NCI-H69 (cell line): ENCODE measurements around the gene GRM1.
A peak's percentile ranks its signal among the peaks of the same experiment; 100 is the strongest.

ENCODE experiments used
- DNase-seq: peaks from one replicate; lab custom pipeline; 2025; lab: John Stamatoyannopoulos, UW

Gene GRM1

DNA sequence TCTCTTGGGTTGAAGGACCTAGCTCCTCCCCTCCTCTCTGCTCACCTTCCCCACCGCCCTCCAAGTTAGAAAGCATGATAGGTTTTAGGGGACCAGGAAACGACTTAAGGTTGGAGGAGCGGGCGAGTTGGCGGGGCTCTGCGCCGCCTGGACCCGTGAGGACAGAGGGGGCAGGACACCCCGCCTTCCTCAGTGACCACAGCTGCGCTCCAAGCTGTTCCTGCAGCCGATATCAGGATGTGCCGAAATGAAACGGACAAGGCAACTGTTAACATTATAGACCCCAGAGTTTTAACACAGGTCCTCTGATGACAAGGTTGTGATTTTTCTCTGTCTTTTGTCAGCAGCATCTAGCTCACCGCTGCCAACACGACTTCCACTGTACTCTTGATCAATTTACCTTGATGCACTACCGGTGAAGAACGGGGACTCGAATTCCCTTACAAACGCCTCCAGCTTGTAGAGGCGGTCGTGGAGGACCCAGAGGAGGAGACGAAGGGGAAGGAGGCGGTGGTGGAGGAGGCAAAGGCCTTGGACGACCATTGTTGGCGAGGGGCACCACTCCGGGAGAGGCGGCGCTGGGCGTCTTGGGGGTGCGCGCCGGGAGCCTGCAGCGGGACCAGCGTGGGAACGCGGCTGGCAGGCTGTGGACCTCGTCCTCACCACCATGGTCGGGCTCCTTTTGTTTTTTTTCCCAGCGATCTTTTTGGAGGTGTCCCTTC, at the start of gene GRM1:
TSS of gene GRM1 (plus strand) at position 212 of the 722 bp plus-strand sequence. CDS start at position 668, 456 bp downstream.
- peak; percentile 15 for DNase-seq

DNA sequence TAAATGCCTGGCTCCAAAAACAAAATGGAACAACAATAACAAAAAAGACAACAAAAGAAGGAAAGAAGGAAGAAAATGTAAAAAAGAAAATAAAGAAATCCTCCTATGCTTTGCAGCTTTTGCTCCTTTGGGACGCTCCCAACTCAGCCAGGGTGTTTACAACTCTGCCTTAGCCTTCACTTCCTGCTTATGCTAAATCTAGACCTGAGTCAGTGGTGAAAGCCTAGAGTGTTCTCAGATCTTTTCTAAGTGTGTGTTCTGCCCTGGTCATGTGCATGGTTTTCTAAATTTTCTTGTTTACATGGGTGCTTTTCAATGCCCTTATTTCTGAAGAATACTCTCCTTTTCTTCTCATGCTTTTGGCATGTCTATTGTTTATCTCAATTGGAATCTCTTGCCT, 19.5 kb upstream of the GRM1 start:
- no peak for DNase-seq

DNA sequence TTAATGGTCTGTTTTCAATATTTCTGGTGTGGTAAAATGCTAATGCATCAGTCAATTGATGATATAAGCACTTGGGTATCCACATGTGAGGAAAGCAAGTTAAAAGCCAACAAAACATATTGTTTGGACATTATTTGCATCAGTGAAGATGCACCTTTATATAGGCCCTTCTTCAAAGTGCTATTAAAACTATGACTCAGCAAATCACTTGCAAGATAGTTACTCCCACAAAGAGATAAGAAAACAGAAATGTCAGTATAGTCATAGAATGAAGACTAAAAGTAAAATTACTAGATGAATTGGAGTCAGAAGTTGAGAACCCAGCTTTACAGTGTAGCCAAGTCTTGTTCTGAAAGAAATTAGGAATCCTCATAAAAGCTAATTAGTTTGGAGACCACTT, 14.6 kb upstream of the GRM1 start:
- no peak for DNase-seq

DNA sequence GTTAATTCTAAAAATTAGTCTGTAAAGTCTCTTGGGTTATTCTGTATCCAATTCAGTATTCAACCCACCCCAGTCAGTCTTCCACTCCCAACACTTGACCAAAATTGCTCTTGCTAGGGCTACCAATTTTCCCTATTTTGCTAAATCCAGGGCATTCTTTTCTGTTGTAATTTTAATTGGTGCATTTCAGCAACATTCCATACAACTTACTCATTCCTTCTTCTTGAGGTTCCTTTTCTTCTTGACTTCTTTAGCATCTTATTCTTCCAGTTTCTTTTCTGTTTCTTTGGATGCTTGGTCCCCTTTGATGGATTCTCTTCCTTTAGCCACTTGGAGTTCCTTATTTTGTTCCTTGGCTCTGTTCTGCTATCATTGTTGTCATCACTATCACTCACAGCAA, 11.2 kb upstream of the GRM1 start:
- DNase-seq: no peak

- DNase-seq: peak; percentile 11
Observed at GRCh38 chr6:146026873-146027272, 2.0 kb upstream of the GRM1 start.

DNA sequence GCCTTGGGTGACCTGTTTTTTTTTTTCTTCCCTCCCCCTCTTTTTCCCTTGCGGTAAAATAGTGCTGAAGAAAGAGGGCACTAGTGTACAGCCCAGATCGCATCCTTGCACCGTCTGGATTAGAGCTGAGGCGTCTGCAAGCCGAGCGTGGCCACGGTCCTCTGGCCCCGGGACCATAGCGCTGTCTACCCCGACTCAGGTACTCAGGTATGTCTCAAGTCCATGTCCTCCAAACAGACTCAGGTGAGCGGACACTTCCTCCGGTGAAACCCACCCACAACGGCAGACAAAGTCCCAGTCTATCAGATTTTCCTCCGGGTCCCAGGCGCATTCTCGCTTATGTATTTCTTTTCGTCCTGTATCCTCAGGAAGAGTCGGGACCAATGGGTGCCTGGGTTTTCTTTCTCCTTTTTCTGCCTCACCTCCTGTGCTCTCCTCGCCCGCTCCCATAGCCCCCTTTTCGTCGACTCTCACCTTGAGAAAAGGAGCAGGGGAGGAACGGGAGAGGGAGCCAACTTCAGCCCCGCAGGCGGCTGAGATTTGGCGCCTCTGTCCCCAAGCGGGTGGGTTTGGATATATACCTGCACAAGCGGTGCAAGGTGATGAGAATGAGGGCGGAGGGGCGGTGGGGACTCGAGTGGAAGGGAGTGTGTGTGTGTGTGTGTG, 1.1 kb upstream of the GRM1 start:
- DNase-seq: peak; percentile 64

GRCh38 chr6:146028252-146028795, 538 bp upstream of the GRM1 start:
- DNase-seq: peak; percentile 48

DNA sequence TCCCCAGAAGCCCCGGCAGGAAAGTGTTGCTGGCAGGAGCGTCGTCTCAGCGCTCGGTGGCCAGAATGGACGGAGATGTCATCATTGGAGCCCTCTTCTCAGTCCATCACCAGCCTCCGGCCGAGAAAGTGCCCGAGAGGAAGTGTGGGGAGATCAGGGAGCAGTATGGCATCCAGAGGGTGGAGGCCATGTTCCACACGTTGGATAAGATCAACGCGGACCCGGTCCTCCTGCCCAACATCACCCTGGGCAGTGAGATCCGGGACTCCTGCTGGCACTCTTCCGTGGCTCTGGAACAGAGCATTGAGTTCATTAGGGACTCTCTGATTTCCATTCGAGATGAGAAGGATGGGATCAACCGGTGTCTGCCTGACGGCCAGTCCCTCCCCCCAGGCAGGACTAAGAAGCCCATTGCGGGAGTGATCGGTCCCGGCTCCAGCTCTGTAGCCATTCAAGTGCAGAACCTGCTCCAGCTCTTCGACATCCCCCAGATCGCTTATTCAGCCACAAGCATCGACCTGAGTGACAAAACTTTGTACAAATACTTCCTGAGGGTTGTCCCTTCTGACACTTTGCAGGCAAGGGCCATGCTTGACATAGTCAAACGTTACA, 817 bp downstream of the GRM1 start:
- no peak for DNase-seq

DNA sequence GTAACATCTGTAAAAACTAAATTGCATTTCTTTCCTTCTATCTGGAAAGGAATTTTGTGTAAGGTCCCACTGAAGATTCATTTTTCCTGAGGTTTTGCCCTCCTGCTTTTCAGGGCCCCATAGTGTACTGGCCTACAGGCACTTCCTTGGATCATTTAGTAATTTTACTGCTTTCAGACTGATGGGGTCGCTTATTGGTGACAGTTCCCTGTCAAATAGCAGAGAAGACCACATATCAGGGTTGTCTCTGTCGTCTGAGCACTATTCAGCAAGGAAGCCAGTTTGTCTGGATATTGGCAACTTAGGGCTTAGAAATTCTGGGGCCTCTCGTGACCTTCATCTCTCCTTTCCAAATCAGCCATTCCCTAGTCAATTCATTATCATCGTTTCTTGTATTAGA, 3.5 kb downstream of the GRM1 start:
- DNase-seq: no peak

GRCh38 chr6:146040360-146040759, 11.5 kb downstream of the GRM1 start:
- DNase-seq: no peak

- DNase-seq: peak; percentile 34
Observed at GRCh38 chr6:146041282-146041681, 12.4 kb downstream of the GRM1 start.

DNA sequence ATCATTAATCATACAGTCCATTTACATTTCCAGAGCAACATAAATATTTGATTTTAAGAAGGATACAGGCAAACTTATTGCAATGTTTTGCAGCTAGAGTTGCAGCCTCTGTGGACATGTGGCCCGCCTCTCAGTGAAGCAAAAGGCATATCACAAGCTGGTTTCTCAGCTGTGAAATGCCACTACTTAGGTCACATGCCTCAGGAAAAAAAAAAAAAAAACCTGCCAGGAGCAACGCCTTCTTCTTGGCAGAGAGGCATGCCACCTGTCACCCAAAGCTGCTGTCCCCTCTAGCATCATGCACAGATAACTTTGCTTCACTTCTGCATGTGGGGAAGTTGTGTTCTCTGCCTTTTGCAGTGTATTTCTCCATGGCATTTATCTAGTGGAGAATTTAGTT, 18.5 kb downstream of the GRM1 start:
- no peak for DNase-seq

GRCh38 chr6:146050168-146050567, 21.3 kb downstream of the GRM1 start:
- no peak for DNase-seq

GRCh38 chr6:146056506-146056905, 27.6 kb downstream of the GRM1 start:
- DNase-seq: no peak

DNA sequence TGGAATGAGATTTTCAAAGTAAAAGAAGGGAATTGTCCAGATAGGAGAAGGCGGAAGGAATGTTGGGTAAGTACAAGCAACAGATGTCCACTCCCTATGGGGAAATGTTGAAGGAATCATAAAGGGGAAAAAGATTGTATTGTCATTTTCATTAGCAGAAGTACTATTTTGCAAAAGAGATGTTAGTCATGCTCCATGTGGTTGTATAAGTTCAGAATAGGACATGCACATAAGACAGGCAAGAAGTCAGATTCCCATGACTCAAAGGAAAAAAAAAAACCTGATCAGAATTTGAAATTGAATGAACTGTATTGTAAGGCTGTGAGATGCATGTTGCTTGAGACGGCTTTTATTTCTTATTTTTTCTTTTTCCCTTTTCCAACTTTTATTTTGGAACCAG, 36.8 kb downstream of the GRM1 start:
- no peak for DNase-seq

GRCh38 chr6:146066506-146066905, 37.6 kb downstream of the GRM1 start:
- no peak for DNase-seq

GRCh38 chr6:146071781-146072180, 42.9 kb downstream of the GRM1 start:
- no peak for DNase-seq

DNA sequence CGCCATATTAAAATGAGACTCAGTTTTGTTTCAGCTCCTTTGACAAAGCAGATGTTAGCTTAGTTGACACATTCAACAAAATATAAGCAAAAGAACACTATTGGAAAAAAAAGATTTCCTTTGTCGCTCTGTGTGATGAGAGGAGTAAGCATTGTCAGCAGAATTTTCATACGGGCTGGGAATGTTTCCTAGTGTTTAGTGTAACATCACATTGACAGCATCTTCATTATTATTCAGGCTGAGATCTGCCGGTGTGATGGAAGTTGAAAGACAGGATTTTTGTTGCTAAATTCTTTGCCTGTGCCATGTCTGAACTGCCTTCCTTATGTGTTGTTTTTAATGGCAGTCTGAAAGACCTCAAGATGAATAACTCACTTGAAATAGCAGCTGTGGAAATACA, 49.1 kb downstream of the GRM1 start:
- DNase-seq: no peak

DNA sequence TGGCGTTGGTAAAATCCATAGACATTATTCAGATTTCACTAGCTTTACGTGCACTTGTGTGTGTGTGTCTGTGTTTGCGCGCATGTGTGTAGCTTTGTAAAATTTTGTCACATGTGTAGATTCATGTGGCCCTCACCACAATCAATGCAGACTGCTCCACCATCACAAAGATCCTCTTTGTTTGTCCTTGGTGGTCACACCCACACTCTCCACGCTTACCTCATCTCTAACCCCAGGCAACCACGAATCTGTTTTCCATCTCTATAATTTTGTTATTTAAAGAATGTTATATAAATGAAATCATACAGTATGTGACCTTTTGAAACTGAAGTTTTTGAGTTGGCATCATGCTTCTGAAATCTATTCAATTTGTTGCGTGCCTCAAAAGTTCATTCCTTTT, 58.5 kb downstream of the GRM1 start:
- no peak for DNase-seq

DNA sequence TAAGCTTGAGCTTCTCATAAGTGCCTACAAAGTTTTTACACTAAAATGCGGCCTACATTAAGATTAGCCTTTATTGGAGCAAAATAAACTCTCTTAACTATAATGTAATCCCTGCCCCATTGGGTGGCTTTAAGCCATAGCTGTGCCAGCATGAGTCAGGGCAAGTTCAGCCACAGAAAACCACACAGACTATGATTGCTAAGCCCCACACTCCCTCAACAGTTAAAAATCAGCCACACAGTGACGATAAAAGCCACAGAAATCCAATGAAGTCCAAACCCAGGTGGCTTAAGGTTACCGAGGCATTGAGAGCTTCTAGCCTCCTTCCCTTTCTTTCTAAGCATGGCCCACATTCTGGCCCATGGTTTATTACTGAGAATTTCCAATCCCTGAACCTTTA, 61.6 kb downstream of the GRM1 start:
- no peak for DNase-seq

GRCh38 chr6:146092961-146093686, 64.3 kb downstream of the GRM1 start:
- DNase-seq: no peak

- no peak for DNase-seq
Observed at GRCh38 chr6:146095481-146095880, 66.6 kb downstream of the GRM1 start.
